Stimulated activated CD4-positive, alpha-beta T cell treated with anti-CD3 and anti-CD28 coated beads, Interleukin-4, amount 100 ng/mL, for 1 hour (primary cell): Measurements from ENCODE around the gene CAPRIN1.

Experiments
- DNase-seq: peaks from one replicate; pipeline ENCODE4 v3.0.0-alpha.2; 2020

CAPRIN1 gene, protein sequence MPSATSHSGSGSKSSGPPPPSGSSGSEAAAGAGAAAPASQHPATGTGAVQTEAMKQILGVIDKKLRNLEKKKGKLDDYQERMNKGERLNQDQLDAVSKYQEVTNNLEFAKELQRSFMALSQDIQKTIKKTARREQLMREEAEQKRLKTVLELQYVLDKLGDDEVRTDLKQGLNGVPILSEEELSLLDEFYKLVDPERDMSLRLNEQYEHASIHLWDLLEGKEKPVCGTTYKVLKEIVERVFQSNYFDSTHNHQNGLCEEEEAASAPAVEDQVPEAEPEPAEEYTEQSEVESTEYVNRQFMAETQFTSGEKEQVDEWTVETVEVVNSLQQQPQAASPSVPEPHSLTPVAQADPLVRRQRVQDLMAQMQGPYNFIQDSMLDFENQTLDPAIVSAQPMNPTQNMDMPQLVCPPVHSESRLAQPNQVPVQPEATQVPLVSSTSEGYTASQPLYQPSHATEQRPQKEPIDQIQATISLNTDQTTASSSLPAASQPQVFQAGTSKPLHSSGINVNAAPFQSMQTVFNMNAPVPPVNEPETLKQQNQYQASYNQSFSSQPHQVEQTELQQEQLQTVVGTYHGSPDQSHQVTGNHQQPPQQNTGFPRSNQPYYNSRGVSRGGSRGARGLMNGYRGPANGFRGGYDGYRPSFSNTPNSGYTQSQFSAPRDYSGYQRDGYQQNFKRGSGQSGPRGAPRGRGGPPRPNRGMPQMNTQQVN

DNA sequence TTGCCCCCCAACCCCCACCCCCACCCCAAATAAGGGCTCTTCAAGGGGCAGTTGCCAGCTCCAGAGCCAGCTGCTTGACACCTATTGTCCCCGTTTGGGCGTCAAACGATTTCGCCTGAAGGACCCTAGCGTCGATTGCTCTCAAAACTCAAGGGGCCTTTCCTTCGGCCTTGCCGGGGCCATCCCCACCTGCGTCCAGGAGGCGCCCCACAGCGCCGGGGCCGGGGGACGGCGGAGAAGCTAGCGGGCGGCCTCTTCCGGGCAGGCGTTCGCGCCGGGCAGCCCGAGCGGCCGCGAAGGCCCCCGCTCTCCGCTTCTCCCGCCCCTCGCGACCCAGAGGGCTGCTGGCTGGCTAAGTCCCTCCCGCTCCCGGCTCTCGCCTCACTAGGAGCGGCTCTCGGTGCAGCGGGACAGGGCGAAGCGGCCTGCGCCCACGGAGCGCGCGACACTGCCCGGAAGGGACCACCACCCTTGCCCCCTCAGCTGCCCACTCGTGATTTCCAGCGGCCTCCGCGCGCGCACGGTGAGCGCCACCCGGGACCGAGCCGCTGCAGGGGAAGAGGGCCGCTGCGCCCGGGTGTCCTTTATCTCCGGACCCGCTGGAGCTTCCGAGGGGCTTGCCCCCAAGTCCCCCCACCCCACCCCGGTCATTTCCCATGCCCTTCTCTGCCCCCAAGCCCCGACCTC is at the start of gene CAPRIN1:
Gene CAPRIN1 (plus strand): TSS at position 383 of the 687 bp plus-strand sequence. CDS start 690 bp downstream, outside the sequence.
- peak; percentile 82 for DNase-seq

DNA sequence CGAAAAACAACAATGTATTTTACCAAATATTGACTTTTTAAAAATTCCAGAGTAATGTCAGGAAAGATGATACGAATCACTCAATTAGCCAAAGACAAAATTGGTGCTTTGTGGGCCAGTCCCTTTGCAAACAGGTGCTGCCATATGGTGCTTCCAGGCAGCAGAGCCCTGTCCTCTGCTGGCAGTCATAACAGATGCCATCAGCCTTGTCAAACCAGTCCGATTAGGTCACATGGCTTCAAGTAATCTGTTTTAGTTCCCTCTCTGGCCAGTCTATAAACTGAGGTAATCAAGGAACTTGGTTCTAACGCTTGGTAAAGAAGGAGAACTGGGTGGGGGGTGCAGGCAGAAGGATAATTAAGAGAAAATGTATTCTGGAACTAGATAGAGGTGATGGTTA is 49.1 kb upstream of the CAPRIN1 start:
- no peak for DNase-seq

DNA sequence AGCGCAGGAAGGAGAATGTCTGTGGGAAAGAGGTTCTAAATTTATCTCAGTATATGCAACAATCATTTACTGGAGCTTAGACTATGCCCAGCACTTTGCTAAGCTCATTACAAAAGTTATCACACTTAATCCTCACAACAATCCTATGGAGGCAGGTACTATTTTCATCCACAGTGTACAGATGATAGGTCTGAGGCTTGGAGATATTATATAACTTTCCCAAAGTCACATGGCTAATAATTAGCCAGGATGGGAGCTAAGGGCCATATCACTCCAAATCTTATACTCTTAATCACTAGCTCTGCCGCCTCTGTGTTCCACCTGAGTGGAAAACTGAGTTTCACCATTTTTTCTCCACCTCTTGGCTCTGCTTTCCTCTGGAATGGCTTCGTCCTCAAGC is 47.3 kb upstream of the CAPRIN1 start:
- DNase-seq = no peak

GRCh38 chr11:34006876-34007275 is 44.7 kb upstream of the CAPRIN1 start:
- no peak for DNase-seq

DNA sequence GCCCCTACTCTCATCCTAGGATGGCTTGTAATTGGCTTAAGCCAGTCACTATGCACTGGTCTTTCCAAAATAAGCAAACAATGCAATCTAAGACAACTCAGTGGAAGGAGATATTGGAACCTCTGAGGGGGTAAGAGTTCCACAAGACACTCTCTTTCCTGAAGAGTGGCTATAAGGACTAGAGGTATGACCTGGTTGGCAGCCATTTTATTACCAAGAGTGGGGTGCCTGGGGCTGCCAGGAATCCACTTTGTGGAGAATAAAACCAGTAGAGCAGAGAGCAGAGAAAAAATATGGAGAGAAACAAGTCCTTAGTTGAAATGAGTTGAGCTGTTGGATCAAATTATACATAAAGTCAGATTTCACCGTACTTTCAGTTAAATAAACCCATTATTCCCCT is 38.8 kb upstream of the CAPRIN1 start:
- DNase-seq = no peak

- DNase-seq = no peak
Measured at GRCh38 chr11:34013898-34014571, 37.5 kb upstream of the CAPRIN1 start.

GRCh38 chr11:34021977-34022735 is 29.4 kb upstream of the CAPRIN1 start:
- DNase-seq = no peak

DNA sequence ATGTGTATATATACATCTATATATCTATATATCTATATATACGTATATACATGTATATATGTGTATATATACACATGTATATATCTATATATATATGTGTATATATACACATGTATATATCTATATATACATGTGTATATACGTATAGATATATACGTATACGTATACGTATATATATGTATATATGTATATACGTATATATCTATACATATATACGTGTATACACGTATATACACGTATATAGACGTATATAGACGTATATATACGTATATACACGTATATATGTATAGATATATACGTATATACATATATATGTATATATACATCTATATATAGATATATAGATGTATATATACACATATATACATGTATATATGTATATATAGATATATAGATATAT is 25.1 kb upstream of the CAPRIN1 start:
- no peak for DNase-seq

DNA sequence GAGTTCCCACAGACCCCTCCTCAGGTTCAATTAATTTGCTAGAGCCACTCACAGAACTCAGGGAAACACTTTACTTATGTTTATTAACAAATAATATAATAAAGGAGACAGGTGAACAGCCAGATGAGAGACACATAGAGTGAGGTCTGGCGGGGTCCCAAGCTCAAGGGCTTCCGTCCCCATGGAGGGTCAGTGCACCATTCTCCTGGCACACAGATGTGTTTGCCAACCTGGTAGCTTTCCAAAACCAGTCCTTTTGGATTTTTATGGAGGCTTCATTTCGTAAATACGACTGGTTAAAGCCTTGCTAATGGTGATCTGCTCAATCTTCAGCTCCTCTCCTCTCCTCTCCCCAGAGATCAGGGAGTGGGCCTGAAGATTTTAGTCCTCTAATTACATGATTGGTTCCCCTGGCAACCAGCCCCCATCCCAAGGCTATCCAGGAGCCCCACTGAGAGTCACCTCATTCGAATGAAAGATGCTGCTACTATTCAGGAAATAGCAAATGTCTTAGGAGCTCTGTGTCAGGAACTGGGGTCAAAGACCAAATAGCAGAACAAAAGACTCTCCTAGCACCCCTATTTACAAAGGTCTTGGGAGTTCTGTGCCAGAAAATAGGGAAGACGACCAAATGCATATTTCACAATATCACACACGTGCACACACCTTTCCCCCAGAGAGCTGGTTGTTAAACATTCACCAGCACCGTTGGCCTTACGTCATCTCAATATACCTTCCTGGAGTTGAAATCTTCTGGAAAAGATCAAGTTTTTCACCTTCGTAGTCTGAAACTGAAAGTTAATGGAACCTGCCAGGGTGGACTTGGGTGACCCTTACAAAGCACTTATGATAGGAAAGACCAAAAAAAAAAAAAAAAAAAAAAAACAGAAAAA is 23.8 kb upstream of the CAPRIN1 start:
- DNase-seq = no peak

GRCh38 chr11:34028425-34028824 is 23.1 kb upstream of the CAPRIN1 start:
- no peak for DNase-seq

- DNase-seq = no peak
Measured at GRCh38 chr11:34029176-34029575, 22.4 kb upstream of the CAPRIN1 start.

- DNase-seq = no peak
Measured at GRCh38 chr11:34030382-34030781, 21.1 kb upstream of the CAPRIN1 start.

GRCh38 chr11:34033399-34033798 is 18.1 kb upstream of the CAPRIN1 start:
- no peak for DNase-seq

GRCh38 chr11:34034053-34034452 is 17.5 kb upstream of the CAPRIN1 start:
- no peak for DNase-seq

DNA sequence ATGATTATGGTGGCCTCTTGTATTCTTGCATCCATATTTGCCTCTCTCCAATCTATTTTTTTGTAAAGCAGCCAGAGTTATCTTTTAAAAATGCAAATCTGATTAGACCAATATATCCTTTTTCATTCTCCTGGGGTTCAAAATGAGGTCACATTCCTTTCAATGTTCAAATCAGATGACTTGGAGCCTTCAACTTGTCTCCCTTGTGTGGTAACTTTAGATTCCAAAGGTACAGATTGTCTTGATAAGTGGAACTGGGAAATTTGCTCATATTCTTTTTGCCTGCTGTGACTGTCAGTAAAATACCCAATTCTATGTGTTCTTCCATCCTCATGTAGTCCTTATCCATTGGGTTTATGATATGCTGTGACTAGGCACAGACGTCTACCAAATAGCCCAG is 15.1 kb upstream of the CAPRIN1 start:
- DNase-seq = no peak

DNA sequence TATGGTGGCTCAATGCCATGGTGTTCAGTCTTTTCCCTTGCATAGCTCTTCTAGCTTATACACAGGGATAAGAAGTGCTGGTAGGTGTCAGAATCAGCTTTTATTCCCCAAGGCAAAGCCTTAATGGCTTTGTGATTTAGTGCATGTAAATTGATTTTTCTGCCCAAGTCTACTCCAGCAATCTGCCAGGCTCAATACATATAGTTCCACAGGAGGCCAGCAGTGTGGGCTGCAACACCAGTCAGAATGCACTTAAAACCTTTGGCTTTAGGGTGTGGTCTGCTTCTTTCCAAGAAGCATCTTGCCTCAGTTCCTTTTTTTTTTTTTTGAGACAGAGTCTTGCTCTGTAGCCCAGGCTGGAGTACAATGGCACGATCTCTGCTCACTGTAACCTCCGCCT is 14.5 kb upstream of the CAPRIN1 start:
- DNase-seq = no peak

GRCh38 chr11:34040571-34040970 is 11.0 kb upstream of the CAPRIN1 start:
- no peak for DNase-seq

DNA sequence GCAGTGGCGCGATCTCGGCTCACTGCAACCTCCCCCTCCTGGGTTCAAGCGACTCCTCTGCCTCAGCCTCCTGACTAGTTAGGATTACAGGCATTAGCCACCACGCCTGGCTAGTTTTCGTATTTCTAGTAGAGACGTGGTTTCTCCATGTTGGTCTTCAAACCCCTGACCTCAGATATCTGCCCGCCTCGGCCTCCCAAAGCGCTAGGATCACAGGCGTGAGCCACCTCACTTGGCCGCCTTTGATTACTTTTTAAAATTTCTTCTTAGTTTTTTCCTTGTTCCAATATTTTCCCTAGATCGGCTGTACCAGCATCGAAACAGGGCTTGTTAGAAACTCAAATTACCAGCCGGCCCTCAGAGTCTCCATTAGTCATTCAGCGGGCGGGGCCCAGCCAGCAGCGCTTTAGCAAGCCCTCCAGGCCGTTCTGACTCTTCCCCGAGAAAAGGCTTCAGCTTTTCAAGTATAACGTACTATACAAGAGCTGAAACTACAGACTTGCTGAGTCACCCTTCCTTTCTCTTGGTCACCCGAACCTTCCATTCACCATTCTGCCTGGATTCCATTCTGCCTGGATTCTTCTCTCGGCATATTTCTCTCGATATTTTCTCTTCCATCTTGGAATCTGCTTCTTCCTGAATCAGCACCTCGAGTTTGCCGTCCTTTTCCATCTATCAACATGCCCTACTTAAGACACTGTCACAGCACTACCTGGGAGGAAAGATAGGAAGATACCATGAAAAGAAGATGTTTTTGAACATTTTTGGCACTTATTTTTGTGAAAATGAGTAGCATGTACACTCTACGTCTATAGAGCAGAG is 6.7 kb upstream of the CAPRIN1 start:
- peak; percentile 9 for DNase-seq

DNA sequence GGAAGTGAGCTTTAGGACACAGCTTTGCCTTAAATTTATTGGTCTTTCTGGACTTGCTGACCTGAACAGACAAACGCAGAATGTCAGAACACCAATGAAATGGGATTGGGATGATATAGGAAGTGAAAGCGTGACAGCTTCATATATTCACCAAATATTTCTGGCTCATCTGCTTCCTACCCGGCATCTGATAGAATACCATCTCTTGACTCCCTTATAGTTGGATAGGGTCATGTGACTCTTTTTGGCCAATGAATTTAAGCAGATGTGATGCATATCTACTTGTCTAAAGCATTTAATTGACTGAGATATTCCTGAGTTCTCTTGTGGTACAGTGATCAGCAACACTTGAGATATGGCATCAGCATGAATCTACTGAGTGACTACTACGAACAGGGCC is 2.5 kb upstream of the CAPRIN1 start:
- DNase-seq = no peak

DNA sequence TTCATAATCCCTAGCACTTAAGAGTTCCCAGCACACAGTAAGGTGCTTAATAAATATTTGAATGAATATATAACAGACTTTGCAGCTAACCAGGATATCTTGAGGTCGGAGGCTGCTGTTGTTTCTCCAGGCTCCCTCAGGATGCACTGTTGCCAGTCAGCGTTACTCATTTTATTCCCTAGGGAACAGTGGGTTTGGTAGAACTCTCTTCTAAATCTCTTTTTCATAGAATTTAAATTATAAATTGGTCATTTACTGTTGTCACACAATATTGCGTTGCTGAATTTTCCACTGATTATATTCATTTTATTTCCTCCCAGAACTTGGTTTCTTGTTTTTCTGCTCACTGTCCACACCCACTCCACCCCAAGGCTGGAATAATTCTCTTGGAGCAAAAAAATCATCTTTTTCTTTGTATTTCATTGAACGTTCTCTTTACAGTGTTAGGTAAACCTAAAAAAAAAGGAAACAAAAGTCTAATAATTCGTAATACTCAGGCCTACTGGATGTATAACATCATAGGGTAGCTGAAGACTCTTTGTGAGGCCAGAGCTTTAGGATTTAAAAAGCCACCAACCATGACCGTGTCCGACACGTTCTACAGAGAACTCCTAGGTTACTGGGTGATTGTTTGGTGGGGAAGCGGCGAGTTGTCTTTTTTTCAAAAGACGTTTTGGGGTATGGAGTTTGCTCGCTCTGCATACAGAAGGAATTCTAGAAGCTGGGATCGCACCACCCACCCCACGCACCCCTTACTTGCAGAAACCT is 766 bp upstream of the CAPRIN1 start:
- no peak for DNase-seq
